Kidney epithelial cell (primary cell): ENCODE measurements around the gene NR5A2. TPM values are rescaled to one million over a fixed set of nuclear protein-coding genes. Genes with fewer than 3 reads are reported as not detected.

Experiments used
- DNase-seq: peaks from one replicate; pipeline ENCODE4 v3.0.0-alpha.2; 2010; ENCODE audit warnings: low read depth
- H3K27me3 ChIP-seq: 2 replicates; pipeline ENCODE4 v1.6.0; 2011; ENCODE audit warnings: low read length; ENCODE audit not compliant: control insufficient read depth, insufficient read depth
- H3K36me3 ChIP-seq: 2 replicates; pipeline ENCODE4 v1.5.1; 2011; ENCODE audit warnings: low read length; ENCODE audit not compliant: control insufficient read depth, insufficient read depth
- H3K4me3 ChIP-seq: 2 replicates; pipeline ENCODE4 v1.5.1; 2011; ENCODE audit warnings: low read depth, mild to moderate bottlenecking, control low read depth, low read length
- total RNA-seq: library from RNA; depleted of rRNA; stranded (reverse); fragments of >200 nt; gene quantifications from 2 replicates; pipeline ENCODE4 v1.2.3, GENCODE V29; 2015
- TF ChIP-seq, protein P1 (sequence below): IDR thresholded peaks from 2 replicates; pipeline ENCODE4 v1.5.1; 2011; ENCODE audit warnings: mild to moderate bottlenecking, moderate library complexity, low read length, control low read depth, inconsistent platforms; ENCODE audit not compliant: insufficient read depth, poor library complexity, severe bottlenecking

The NR5A2 gene
- total RNA-seq, 1 donor from 2014 or later = not detected

GRCh38 chr1:200039849-200040474, 12.5 kb downstream of the NR5A2 start:
- Histone ChIP-seq H3K4me3 (no peak overlapping the region), H3K36me3 (no peaks in the 10 kb centered on the region), H3K27me3 (peaks cover 84% of the 10 kb centered on the region)
- DNase-seq = no peak
- TF ChIP-seq, protein P1, sequence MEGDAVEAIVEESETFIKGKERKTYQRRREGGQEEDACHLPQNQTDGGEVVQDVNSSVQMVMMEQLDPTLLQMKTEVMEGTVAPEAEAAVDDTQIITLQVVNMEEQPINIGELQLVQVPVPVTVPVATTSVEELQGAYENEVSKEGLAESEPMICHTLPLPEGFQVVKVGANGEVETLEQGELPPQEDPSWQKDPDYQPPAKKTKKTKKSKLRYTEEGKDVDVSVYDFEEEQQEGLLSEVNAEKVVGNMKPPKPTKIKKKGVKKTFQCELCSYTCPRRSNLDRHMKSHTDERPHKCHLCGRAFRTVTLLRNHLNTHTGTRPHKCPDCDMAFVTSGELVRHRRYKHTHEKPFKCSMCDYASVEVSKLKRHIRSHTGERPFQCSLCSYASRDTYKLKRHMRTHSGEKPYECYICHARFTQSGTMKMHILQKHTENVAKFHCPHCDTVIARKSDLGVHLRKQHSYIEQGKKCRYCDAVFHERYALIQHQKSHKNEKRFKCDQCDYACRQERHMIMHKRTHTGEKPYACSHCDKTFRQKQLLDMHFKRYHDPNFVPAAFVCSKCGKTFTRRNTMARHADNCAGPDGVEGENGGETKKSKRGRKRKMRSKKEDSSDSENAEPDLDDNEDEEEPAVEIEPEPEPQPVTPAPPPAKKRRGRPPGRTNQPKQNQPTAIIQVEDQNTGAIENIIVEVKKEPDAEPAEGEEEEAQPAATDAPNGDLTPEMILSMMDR = no peak

GRCh38 chr1:200040481-200041138, 13.1 kb downstream of the NR5A2 start:
- TF ChIP-seq, protein P1 = no peak
- no peak overlapping the region for H3K4me3 ChIP-seq
- no peak for DNase-seq
- peaks cover 80% of the 10 kb centered on the region for H3K27me3 ChIP-seq
- no peaks in the 10 kb centered on the region for H3K36me3 ChIP-seq

GRCh38 chr1:200041337-200042118, 14.0 kb downstream of the NR5A2 start:
- peaks cover 73% of the 10 kb centered on the region for H3K27me3 ChIP-seq
- no peaks in the 10 kb centered on the region for H3K36me3 ChIP-seq
- no peak overlapping the region for H3K4me3 ChIP-seq
- DNase-seq = no peak
- TF ChIP-seq, protein P1 = no peak

DNA sequence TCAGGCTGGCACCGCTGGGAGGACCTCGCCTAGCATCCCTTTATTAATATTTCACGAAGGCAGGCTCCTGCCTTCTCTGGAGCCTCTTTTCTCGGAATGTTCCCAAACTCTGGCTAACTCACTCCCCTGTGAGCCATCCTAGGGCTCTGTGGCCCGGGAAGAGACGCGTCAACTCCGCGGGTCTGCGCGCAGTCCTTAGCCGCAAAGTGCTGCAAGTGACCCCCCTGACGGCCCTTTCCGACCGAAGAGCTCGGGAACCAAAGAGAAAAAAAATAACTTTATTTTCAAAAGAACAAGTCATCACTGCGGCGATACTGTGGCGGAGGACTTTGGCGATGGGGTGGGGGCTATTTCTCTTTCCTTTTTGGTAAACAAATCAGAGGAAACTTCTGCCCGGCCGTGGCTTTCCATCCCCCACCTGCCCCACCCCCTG, 14.6 kb downstream of the NR5A2 start:
- peaks cover 67% of the 10 kb centered on the region for H3K27me3 ChIP-seq
- H3K36me3 ChIP-seq = no peaks in the 10 kb centered on the region
- TF ChIP-seq, protein P1 = no peak
- no peak overlapping the region for H3K4me3 ChIP-seq
- no peak for DNase-seq

GRCh38 chr1:200042552-200043335, 15.2 kb downstream of the NR5A2 start:
- H3K4me3 ChIP-seq = no peak overlapping the region
- TF ChIP-seq, protein P1 = no peak
- H3K36me3 ChIP-seq = no peaks in the 10 kb centered on the region
- H3K27me3 ChIP-seq = peaks cover 61% of the 10 kb centered on the region
- DNase-seq = no peak
